HG02678 (cell line): ENCODE results near the gene KCNQ1OT1.

Experiments used
- ATAC-seq: cut with Tn5 transposase; IDR thresholded peaks from one replicate; pipeline ENCODE4 v1.9.1; 2021; ENCODE audit warnings: mild to moderate bottlenecking, moderate library complexity; ENCODE audit not compliant: unreplicated experiment

Gene KCNQ1OT1

GRCh38 chr11:2612884-2613571 is 86.8 kb downstream of the KCNQ1OT1 start:
- no peak for ATAC-seq

DNA sequence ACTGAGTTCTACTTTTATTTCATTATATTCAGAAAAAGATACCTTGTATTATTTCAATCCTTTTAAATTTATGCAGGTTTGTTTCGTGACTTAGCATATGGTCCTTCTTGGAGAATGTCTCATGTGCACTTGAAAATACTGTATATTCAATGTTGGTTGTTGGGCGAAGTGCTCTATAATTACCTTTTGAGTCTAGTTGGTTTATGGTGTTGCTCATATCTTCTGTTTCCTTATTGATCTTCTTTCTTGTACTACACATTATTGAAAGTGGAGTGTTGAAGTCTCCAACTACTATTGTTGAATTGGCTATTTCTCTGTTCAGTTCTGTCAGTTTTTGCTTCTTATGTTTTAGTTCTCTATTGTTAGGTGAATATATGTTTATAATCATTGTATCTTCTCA is 90.4 kb downstream of the KCNQ1OT1 start:
- no peak for ATAC-seq

GRCh38 chr11:2599561-2600189 is 100.1 kb downstream of the KCNQ1OT1 start:
- ATAC-seq: no peak

- ATAC-seq: no peak
Observed at GRCh38 chr11:2595204-2595603, 104.6 kb downstream of the KCNQ1OT1 start.

DNA sequence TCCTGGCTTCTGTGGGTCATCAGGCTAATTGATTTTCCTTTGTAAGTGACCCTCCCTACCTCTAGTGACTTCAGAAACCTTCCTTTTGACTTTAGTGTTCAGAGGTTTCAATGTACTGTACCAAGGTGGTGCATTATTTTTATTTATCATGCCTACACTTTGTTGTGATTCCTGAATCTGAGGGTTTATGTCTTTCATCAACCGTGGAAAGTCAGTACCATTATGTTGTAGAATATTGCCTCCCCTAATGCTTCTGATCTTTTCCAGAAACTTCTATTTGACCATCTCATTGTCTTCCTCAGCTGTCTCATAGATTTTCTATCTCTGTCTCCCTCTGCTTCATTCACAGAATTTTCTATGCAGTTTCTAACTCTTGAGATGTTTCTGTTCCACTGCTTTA is 105.5 kb downstream of the KCNQ1OT1 start:
- ATAC-seq: no peak

- ATAC-seq: no peak
Observed at GRCh38 chr11:2593393-2593950, 106.3 kb downstream of the KCNQ1OT1 start.

GRCh38 chr11:2592559-2593392 is 107.0 kb downstream of the KCNQ1OT1 start:
- no peak for ATAC-seq

- no peak for ATAC-seq
Observed at GRCh38 chr11:2591805-2592204, 108.0 kb downstream of the KCNQ1OT1 start.

DNA sequence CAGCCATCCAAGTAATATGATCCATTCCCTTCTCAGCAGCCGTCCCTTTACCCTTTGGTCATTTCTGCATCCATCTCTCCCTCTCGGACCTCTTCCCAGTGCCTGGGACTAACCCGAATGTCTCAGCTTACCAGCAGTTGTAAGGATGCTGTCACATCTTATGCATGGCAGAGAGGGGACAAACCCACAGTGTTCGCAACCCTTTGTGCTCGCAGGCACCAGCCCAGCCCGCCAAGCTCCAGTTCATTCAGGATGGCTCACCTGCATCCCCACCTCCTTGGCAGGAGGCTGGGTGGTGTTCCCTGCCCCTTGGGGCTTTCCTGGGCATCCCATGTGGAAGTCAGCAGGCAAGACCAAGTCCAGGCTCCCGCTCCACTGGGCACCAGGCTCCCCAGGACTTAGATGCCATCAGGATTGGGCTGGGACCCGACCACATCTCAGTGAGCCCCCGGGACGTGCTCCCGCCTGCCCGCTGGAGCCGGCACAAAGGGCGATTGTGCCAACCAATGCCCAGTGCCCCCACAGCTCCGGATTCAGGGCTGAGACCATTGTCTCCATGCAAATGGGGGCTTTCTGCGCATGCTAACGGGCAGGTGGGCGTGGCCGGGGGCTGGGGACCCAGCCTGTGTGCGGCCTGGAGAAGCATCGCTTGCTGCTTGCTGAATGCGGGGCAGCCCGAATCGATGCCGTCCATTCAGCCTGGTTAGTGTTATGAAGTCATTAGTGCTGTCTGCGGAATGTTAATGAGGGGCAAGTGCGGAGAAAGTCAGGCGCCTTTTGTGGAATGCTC is 108.6 kb downstream of the KCNQ1OT1 start:
- ATAC-seq: no peak

GRCh38 chr11:2590131-2590964 is 109.4 kb downstream of the KCNQ1OT1 start:
- ATAC-seq: no peak

DNA sequence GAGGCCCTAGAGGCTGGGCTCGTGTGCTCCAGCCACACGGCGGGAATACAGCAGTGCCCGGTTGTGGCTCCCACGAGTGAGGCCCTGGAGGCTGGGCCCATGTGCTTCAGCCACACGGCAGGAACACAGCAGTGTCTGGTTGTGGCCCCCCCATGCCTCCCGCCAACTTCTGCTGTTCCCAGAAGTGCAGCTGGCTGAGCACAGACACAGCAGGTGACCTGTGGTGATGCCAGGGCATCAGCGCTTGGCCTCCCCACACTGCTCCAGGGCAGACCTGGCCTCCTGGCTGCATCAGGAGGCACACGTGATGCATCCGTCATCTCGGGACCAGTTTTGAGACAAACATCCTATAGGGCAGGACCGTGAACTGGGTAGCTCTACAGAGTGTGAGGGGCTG is 110.3 kb downstream of the KCNQ1OT1 start:
- no peak for ATAC-seq

GRCh38 chr11:2588809-2589537 is 110.8 kb downstream of the KCNQ1OT1 start:
- ATAC-seq: no peak

DNA sequence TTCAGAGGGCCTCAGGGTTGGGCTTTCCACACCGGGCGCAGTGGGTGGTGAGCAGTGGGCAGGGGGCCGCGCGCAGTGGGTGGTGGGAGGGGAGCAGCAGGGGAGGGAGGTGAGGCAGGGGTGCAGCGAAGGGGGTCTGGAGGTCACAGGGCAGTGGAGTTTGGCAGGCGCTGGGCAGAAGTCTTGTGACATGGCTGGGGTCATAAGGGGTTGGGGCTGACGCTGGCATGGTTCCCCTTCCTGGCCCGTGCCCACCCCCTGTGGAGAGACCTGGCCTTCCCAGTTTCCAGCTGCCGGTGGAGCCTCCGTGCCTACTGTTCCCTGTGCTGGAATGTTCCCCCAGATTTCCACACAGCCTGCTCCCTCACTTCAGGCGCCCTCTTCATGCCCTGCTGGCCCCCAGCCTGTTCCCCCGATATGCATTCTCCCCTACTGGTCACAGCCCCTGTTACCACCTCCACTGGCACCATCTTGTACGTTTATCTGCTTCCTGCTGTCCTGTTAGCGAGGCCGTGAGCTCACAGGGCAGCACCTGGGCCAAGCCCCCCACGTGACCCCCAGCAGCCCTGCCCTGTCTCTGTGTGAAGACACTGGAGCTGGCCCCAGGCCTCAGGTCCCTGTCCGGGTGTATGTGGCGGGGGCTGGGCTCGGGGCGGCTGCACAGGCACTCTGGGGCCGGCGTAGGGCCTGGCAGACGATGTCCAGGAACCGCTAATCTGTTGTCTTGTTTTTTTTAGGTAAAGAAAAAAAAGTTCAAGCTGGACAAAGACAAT is 111.6 kb downstream of the KCNQ1OT1 start:
- ATAC-seq: no peak

DNA sequence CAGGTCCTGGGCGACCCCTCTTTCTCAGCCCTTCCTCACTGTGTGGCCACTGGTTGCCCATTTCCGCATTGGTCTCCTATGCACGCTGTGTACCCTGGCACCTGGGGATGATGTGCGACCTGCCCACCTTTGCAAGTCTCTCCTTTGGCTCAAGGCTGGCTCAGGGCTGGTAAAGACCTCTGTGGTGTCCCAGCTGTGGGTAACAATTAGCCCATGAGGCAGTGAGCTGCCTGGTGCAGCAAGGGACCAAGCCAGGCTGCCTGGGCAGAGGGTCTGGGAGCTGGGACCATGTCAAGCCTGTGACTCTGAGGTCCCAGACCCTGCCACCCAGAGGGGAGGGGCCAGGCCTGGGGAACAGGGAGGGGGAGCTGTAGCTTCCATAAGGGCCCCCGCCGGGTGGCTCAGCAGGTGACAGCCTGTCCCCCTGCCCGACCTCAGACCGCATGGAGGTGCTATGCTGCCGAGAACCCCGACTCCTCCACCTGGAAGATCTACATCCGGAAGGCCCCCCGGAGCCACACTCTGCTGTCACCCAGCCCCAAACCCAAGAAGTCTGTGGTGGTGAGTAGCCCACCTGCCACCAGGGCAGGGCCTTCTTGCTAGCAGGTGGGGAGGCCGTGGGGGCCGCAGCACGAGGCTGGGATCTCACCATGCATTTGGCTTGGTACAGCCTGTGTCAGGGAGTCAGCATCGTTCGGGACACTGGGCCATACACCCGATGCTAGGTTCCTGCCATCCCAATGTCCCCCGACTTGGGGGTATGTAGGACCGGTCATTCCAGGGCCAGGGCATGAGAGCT is 112.5 kb downstream of the KCNQ1OT1 start:
- no peak for ATAC-seq

GRCh38 chr11:2586793-2587131 is 113.0 kb downstream of the KCNQ1OT1 start:
- no peak for ATAC-seq

DNA sequence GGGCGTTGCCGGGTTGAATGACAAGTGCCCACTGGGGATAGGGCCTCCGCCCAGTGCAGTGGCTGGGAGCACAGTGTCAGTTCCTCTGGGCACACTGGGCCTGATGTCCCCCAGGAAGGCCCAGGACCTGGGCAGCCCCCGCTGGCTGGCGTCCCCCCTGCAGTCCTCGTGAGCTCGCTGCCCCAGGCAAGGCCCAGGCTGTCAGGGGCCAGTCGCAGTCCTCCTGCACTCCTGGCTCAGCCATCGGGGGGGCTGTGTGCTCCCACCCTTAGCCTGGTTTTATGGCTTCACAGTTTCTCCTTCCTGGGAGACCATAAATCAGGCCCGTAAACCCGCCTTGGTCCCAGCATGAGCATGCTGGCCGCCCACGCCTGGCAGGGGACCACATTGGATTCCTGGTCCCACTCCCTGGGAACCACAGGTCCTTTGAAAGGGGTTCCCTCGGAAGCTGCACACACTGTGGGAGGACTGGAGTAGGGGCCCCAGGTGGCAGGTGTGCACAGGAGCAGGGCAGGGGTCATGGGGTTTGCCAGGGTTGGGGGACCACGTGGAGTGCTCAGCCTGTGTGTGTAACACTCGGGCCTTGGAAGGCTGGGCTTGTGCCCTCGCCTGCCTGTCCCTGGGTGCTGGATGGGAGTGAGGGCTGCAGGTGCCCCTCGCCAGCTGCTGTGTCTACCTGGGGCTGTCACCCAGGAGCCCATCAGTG is 113.6 kb downstream of the KCNQ1OT1 start:
- no peak for ATAC-seq

DNA sequence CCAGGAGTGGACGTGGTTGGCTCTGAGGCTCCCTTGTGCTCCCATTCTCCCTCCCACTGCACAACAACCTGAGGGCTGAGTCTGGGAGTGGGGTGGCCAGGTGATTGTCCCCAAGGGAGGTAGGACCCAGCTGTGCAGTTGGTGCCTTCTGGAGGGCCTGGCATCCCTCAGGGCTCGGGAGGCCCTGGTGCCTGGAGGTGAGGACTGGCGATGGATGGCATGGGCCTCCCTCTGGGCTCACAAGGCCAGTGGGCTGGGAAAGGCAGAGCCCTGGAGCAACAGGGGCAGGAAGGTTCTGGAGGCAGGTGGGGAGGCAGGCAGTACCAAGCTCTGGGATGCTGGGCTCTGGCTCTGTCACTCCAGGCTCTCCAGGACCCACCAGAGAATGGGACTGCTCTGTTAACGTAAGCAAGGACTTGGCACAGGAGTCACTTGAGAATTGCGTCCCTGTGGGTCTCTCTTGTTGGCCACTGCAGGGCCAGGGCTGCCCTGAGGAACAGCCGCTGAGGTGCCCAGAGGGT is 114.2 kb downstream of the KCNQ1OT1 start:
- no peak for ATAC-seq
